22Rv1 (cell line): Measurements from ENCODE around the gene PHOX2B.

Experiments used
- H3K27ac ChIP-seq: fragments of 450-650 bp; 2 replicates; pipeline ENCODE4 v1.5.1; 2017
- ZFX ChIP-seq: fragments of 450-650 bp; IDR thresholded peaks from 2 replicates; pipeline ENCODE4 v1.6.1; 2017; ENCODE audit warnings: antibody characterized with exemption, borderline replicate concordance
- TF ChIP-seq, protein P1 (sequence below): fragments of 450-650 bp; IDR thresholded peaks from 2 replicates; pipeline ENCODE4 v1.5.1; 2017; ENCODE audit warnings: mild to moderate bottlenecking

Gene PHOX2B

GRCh38 chr4:41787931-41788330 is 39.4 kb upstream of the PHOX2B start:
- TF ChIP-seq, protein P1, sequence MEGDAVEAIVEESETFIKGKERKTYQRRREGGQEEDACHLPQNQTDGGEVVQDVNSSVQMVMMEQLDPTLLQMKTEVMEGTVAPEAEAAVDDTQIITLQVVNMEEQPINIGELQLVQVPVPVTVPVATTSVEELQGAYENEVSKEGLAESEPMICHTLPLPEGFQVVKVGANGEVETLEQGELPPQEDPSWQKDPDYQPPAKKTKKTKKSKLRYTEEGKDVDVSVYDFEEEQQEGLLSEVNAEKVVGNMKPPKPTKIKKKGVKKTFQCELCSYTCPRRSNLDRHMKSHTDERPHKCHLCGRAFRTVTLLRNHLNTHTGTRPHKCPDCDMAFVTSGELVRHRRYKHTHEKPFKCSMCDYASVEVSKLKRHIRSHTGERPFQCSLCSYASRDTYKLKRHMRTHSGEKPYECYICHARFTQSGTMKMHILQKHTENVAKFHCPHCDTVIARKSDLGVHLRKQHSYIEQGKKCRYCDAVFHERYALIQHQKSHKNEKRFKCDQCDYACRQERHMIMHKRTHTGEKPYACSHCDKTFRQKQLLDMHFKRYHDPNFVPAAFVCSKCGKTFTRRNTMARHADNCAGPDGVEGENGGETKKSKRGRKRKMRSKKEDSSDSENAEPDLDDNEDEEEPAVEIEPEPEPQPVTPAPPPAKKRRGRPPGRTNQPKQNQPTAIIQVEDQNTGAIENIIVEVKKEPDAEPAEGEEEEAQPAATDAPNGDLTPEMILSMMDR = no peak
- TF ChIP-seq ZFX = no peak
- no peak overlapping the region for H3K27ac ChIP-seq

DNA sequence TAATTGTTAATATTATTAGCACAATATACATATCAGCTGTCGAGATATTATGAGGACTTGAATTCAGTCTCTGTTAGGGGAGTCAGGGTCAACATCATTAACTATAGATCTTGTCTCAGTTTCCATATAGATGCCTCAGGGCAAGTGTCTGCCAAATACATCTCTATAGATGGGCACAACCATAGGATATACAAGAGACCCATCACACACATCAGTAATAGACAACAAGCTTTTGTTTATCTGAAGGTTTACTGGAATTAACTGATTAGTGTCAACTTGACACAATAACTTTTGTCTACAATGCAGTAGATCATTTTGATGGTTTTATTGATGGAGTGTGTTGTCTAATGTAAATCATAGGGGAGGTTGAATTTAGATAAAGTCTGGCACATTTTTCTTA is 37.1 kb upstream of the PHOX2B start:
- H3K27ac ChIP-seq = no peak overlapping the region
- TF ChIP-seq ZFX = no peak
- TF ChIP-seq, protein P1 = no peak

- H3K27ac ChIP-seq = no peak overlapping the region
- no peak for TF ChIP-seq ZFX
- TF ChIP-seq, protein P1 = no peak
Observed at GRCh38 chr4:41784191-41784979, 35.9 kb upstream of the PHOX2B start.

DNA sequence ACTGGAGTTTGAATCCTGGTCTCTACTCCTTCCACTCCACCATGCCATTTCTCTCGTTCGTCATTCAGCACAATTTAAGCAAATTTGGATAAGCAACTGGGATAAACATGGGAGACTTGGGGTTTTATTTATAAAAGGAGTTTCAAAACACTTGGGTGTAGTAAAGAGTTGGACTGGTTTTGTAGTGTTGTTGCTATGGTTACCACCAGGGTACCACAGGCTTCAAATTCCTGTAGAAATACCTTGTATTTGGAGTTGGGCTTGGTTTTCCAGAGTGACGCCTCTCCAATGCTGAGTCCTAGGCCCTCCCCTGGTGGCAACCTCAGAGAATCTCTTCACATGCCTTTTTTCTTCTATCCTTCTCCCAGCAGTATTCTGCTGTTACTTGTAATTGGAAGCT is 27.9 kb upstream of the PHOX2B start:
- H3K27ac ChIP-seq = no peak overlapping the region
- TF ChIP-seq ZFX = no peak
- TF ChIP-seq, protein P1 = no peak

GRCh38 chr4:41763729-41764128 is 15.2 kb upstream of the PHOX2B start:
- H3K27ac ChIP-seq = no peak overlapping the region

DNA sequence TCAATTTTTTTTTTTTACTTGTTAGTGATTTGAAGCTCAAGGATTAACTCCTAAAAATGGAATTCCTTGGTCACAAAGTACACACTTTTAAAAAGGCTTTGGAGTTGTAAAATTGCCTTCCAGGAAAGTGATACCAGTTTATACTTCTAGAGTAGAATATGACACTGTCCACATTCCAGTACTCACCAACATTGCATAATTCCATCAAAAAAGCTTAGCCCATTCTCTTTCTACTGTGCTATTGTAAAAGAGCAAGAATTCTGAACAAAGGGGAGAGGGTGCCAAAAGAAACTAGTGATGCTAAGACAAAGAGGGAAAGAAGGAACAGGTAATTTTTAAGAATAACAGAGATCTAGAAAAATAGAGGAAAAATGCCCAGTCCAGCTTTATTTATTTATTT is 10.4 kb upstream of the PHOX2B start:
- TF ChIP-seq, protein P1 = no peak
- TF ChIP-seq ZFX = no peak
- no peak overlapping the region for H3K27ac ChIP-seq

More at GRCh38 chr4:41763729-41764128, 15.2 kb upstream of the PHOX2B start:
- TF ChIP-seq, protein P1 = no peak
- no peak for TF ChIP-seq ZFX

DNA sequence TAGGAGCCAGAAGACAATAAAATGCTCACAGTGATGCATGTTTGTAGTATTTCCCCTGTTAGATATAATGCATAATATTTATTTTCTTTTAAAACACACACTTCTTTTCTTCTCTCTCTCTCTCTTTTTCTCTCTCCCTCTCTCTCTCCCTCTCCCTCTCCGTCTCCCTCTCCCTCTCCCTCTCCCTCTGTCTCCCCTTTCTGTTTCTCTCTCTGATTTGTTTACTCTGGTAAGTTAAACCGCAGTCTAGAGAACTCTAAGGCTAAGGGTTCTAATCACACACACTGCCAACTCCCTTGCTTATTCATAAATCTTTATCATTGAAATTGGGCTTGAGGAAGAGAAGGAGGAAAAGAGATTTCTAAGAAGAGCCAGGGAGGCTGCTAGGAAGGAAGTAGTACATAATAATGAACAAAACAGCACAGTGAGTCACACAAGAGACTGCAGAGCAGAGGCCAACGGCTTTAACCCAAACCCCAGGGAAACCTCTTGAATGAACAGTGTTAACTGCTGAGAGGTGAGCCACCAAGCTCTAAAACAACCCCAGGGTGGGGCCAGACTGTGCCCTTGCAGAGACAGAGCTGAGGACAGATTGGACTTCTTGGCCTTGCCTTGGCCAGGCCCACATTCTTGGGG is 9.1 kb upstream of the PHOX2B start:
- H3K27ac ChIP-seq = no peak overlapping the region
- TF ChIP-seq ZFX = no peak
- TF ChIP-seq, protein P1 = no peak
